GM21381 (cell line): ENCODE data around the gene KRTAP3-1.
"Not testable (repeated sequence)": the region's sequence is repeated elsewhere in the genome, so short reads cannot be mapped to it uniquely, and the experiment has no call there.

Experiments used
- ATAC-seq: cut with Tn5 transposase; IDR thresholded peaks from one replicate; pipeline ENCODE4 v1.9.1; 2021; ENCODE audit warnings: mild to moderate bottlenecking, moderate library complexity; ENCODE audit not compliant: unreplicated experiment

KRTAP3-1 gene

DNA sequence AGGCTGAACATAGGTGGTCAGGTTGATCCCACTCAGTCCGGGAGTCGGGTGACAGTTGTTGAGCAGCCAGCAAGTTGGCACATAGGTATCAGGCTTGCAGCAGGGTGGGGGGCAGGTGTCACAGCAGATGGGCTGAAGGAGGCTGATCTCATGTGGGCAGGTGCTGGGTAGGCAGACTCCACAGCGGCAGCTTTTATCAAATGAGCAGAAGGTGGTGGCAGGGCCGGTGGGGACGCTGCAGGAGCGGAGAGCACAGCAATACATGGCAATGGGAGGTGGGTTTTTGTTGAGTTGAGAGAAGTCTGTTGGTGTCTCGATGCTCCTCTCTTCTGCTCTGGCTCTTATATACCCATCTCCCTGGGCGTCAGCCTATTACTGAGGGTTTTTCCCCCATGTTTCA lies at the start of gene KRTAP3-1:
KRTAP3-1 (minus strand) TSS at position 318 of the 400 bp plus-strand sequence; CDS start at position 264, 54 bp downstream.
- ATAC-seq: no peak

- ATAC-seq: no peak
Measured at GRCh38 chr17:41057547-41057946, 48.6 kb upstream of the KRTAP3-1 start.

DNA sequence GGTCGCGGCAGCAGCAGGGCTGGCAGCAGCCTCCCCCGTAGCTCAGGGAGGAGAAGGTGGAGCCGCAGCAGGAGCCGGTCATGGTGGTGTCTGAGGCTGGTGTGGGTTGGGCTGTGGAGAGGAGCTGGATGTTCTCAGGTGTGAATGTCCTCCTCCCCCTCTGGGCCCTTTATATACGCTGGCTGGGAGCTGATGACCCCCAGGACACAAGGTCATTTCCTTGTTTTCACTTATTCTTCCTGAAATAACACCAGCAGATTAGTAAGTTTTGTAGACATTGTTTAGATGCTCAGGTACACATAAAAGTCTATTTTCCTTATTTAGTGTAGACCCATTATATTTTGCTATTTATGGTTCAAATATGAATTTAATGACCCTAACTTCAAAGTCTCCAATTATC lies 46.2 kb upstream of the KRTAP3-1 start, which contains the start of gene KRTAP2-2:
KRTAP2-2 (minus strand) TSS at position 101 of the 400 bp plus-strand sequence; CDS start at position 82, 19 bp downstream.
- not testable (repeated sequence) for ATAC-seq

DNA sequence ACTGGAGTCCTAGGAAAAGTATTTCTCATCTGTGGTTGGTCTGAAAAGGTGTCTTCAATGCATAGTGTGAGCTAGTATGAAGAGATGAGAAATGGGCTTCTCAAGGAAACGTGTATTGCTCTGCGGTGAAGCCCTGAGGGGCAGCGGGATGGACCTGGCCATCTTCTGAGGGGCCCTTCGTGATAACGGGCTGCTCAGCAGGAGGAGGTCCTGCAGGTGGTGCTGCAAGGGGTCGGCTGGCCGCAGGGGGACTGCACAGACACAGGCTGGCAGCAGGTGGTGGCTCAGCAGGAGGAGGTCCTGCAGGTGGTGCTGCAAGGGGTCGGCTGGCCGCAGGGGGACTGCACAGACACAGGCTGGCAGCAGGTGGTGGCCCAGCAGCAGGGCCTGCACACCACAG lies 45.6 kb upstream of the KRTAP3-1 start:
- ATAC-seq: not testable (repeated sequence)

- ATAC-seq: no peak
Measured at GRCh38 chr17:41054025-41054424, 45.1 kb upstream of the KRTAP3-1 start.

DNA sequence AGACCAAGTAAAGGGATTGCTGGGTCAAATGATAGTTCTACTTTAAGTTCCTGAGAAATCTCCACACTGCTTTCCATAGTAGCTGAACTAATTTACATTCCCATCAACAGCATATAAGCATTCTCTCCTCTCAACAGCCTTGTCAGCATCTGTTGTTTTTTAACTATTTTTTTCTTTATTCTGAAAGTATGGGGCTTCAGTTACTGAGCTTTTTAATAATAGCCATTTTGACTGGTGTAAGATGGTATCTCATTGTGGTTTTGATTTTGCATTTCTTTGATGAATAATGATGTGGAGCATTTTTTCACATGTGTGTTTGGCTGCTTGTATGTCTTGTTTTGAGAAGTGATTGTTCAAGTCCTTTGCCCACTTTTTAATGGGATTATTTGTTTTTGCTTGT lies 43.6 kb upstream of the KRTAP3-1 start:
- ATAC-seq: no peak

DNA sequence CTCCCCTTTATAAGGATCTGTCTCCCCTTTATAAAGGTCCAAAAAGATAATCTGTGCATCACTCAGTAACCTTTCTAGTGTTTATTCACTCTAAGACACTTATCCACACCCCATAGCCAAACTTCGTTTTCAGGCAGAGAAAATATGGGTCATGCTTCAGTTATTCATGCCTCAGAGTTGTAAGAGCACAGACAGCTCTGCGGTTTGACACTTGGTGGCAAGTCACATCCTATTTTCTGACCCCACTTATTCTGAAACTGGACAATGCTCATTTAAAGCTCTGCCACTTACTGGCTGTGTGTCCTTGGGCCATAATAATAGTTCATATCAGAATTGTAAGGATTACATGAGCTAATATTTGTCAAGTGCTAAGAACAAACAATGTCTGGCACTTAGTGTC lies 40.2 kb upstream of the KRTAP3-1 start:
- ATAC-seq: no peak

- no peak for ATAC-seq
Measured at GRCh38 chr17:41048441-41048840, 39.5 kb upstream of the KRTAP3-1 start.

DNA sequence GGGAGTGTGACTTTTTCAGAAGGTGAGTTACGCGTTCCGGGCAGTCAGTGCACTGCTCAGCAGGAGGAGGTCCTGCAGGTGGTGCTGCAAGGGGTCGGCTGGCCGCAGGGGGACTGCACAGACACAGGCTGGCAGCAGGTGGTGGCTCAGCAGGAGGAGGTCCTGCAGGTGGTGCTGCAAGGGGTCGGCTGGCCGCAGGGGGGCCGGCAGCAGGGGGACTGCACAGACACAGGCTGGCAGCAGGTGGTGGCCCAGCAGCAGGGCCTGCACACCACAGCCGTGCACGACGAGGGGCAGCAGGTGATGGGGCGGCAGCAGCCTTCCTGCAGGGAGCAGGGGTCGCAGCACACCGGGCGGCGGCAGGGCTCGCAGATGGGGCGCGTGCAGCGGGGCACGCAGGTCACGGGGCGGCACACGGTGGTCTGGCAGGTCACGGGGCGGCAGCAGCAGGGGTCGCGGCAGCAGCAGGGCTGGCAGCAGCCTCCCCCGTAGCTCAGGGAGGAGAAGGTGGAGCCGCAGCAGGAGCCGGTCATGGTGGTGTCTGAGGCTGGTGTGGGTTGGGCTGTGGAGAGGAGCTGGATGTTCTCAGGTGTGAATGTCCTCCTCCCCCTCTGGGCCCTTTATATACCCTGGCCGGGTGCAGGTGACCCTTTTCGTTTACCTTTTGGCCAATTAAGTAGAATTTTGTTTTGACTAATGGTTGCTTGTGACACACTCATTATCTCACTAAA lies 38.0 kb upstream of the KRTAP3-1 start, which contains the start of gene KRTAP2-1:
KRTAP2-1 (minus strand) TSS at position 582 of the 731 bp plus-strand sequence; CDS start at position 533, 49 bp downstream.
- ATAC-seq: not testable (repeated sequence)

DNA sequence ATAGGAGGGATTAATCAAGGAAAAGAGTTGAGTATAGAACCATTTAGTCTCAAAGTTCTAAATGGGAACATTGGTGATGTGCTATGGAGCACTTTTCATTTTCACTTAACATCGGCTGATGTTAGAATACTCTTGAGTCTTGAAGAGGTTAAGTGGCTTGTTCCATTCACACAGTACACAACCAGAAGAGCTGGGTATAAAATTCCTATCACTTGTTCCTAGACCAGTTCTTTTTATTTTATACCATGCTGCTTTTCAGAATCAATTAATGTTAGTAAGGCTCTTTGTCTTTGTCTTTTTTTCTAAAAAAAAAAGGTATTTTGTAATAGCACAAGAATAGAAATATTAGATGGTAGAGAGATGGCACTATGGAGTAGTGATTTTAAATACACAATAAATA lies 34.0 kb upstream of the KRTAP3-1 start:
- ATAC-seq: no peak

- not testable (repeated sequence) for ATAC-seq
Measured at GRCh38 chr17:41040783-41041571, 32.0 kb upstream of the KRTAP3-1 start, which contains the start of gene KRTAP1-1. Gene KRTAP1-1 (minus strand): TSS chr17:41041450. CDS start chr17:41041397, 53 bp downstream.

DNA sequence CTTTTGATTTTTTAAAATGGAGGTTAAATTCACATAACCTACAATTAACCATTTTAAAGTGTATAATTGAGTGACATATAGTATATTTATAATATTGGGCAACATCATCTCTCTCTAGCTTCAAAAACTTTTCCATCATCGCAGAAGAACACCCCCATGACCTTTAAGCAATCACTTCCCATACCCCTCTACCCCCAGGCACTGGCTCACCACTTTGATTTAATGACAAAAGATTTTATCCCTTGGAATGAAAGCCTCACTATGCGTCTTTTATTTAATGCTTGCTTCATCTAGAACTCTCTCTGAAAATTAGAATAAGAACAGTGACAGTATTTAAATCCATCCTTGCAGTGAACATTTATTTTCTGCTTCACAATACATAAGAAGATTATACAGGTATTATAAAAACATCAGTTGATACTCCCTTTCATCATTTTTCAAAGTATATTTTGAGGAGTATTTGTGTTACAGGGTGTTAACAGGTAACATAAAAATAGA lies 29.0 kb upstream of the KRTAP3-1 start:
- ATAC-seq: no peak

DNA sequence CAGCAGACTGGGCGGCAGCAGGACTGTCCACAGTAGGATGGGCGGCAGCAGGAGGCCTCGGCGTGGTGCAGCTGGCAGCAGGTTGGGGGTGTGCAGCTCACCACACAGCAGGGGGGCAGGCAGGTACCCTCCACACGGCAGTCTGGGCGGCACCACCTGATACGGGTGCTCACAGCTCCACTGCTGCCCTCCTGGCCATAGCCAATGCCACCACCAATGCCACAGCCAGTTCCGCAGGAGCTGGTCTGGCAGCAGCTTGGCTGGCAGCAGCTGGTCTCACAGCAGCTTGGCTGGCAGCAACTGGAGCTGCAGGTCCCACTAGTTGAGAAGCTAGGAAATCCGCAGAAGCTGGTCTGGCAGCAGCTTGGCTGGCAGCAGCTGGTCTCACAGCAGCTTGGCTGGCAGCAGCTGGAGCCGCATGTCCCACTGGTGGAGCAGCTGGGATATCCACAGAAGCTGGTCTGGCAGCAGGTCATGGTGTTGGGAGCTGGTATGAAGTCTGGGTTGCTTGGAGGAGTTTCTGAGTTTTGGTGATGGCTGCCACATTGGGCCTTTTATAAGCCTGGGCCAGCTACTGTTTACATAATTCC lies 25.5 kb upstream of the KRTAP3-1 start, which contains the start of gene KRTAP1-3:
KRTAP1-3 (minus strand) TSS at position 529 of the 590 bp plus-strand sequence; CDS start at position 476, 53 bp downstream.
- not testable (repeated sequence) for ATAC-seq

DNA sequence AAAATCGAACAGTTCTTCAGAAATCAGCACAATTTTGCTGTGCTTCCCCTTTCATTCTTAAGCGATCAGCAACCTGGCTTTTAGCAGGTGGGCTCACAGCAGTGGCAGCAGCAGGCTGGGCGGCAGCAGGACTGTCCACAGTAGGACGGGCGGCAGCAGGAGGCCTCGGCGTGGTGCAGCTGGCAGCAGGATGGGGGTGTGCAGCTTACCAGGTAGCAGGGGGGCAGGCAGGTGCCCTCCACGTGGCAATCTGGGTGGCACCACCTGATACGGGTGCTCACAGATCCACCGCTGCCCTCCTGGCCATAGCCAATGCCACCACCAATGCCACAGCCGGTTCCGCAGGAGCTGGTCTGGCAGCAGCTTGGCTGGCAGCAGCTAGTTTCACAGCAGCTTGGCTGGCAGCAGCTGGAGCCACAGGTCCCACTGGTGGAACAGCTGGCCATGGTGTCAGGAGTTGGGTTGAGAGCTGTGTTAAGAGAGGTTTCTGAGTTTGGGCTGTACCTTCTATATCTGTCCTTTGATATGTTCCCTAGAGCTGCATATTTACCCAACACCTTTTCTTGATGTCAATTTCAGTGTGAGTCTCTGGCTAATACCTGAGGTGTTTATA lies 20.8 kb upstream of the KRTAP3-1 start, which contains the start of gene KRTAP1-4:
KRTAP1-4 (minus strand) TSS at position 563 of the 613 bp plus-strand sequence; CDS start at position 446, 117 bp downstream.
- ATAC-seq: no peak

DNA sequence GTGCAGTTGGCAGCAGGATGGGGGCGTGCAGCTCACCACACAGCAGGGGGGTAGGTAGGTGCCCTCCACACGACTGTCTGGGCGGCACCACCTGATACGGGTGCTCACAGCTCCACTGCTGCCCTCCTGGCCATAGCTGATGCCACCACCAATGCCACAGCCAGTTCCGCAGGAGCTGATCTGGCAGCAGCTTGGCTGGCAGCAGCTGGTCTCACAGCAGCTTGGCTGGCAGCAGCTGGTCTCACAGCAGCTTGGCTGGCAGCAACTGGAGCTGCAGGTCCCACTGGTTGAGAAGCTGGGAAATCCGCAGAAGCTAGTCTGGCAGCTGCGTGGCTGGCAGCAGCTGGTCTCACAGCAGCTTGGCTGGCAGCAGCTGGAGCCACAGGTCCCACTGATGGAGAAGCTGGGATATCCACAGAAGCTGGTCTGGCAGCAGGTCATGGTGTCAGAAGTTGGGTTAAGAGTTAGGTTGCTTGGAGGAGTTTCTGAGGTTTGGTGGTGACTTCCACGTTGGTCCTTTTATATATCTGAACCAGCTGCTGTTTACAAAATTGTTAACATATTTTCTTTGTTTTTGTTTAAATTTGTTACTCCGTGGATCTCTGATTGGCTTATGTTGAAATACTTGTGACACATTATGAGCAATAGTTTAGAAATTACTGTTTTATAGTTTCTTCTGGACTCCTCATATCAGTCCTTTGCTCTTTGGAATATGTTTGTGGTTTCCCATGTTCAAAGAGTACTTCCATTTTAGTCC lies 18.0 kb upstream of the KRTAP3-1 start, which contains the start of gene KRTAP1-5:
KRTAP1-5 (minus strand) TSS at position 494 of the 757 bp plus-strand sequence; CDS start at position 441, 53 bp downstream.
- ATAC-seq: no peak

DNA sequence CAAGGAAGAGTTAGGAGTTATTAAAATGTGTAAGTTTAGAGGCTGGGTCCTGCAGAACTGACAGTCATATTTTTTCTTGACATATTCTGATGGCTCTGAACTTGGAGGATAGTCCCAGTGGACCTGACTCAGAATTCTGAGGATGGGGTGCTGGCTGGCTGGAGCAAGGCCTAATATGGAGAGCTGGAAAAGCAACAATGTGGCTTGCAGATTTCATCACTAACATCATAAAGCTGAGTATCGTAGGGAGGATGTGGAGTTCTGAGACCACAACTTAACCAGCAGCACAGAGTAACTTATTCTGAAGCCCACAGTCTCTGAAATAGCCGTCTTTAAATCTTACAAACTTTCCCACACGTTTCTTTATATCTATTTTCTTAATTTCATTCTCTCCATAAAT lies 15.8 kb upstream of the KRTAP3-1 start:
- ATAC-seq: no peak

DNA sequence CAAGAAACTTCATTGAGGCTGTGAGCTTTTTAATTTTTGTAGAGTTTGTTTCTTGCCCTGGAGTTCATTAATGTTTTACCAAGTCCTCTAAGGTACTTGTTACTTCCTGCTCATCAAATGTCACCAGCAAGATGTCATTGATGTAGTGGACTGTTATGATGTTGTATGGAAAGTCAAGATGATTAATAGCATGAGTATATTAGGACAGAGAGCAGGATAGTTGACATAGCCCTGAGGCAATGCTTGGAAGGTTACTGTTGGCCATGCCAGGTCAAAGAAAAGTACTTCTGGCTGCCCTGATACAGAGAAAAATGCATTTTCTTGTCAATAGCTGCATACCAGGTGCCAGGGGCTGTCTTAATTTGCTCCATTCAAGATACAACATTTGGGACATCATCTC lies 11.4 kb upstream of the KRTAP3-1 start:
- ATAC-seq: no peak

DNA sequence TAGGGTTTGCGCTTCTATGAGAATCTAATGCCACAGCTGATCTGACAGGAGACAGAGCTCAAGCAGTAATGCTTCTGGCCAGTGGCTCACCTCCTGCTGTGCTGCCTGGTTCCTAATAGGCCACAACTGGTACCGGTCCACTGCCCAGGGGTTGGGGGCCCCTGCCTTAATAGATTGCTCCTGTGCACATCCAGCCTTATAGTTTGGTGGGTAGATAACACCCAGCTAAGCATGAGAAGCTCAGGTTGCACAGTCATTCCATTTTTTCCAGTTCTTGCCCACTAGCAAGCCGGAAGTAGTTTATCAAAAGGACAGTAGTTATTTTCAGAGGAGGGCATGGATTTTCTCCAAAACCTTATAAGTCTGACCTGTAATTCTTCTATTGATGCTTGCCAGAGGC lies 10.5 kb upstream of the KRTAP3-1 start:
- no peak for ATAC-seq

DNA sequence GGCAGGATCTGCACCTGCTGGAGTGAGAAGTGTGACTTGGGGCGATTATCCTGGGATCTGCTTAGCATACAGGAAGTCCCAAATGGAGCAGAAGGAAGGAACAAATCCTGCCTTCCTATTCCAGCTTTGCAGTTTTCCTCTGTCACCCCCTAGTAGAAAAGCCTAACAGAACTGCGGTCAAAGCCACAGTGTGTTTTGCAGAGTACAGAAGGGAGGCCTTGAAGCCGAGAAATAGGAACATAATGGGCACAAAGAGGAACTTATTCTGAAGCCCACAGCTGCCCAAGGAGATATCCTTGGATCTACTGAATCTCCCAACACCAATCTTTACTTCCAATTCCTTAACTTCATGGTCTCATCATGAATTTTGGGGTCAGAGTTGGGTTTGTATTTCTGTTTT lies 9.6 kb upstream of the KRTAP3-1 start:
- no peak for ATAC-seq
